ENCODE results near the gene TIMM22.

The TIMM22 gene

DNA sequence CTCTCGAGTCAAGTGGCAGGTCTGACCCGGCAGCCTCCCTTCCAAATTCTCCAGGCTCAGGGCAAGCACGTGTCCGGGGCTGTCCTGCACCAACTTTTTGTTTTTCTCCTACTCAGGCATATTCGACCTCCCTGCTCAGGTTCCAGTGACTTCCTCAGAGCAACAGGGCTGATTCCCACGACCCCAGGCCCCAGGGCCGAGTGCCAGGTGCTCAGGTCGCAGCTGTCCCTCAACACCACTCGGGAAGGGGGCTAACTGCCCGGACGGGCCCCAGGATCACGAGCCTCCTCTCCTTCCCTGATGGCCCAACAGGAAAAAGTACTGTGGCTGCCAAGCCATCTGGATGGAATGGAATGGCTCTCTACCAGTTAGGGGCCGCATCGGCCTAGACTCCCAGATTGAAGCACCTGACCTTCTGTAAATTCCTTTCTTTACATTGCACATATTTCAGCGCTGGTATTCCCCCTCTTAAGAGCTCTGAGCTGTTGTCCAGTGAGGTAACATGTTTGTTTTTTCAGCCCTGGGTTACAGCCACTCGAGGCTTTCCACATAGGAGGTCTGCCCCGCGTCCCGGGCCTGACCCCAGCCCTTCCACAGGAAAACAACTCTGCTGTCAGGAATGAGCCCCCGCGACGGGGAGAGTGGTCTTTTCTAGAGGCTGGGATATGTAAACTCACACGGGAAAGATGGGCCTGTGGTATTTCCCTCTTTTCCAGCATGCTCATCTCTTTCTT, 42.3 kb upstream of the TIMM22 start:
- no peak for DNase-seq (ENCODE audit: insufficient read length, low spot score)
- FAIRE-seq = no peak
- TF ChIP-seq, protein P1, sequence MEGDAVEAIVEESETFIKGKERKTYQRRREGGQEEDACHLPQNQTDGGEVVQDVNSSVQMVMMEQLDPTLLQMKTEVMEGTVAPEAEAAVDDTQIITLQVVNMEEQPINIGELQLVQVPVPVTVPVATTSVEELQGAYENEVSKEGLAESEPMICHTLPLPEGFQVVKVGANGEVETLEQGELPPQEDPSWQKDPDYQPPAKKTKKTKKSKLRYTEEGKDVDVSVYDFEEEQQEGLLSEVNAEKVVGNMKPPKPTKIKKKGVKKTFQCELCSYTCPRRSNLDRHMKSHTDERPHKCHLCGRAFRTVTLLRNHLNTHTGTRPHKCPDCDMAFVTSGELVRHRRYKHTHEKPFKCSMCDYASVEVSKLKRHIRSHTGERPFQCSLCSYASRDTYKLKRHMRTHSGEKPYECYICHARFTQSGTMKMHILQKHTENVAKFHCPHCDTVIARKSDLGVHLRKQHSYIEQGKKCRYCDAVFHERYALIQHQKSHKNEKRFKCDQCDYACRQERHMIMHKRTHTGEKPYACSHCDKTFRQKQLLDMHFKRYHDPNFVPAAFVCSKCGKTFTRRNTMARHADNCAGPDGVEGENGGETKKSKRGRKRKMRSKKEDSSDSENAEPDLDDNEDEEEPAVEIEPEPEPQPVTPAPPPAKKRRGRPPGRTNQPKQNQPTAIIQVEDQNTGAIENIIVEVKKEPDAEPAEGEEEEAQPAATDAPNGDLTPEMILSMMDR (IDR thresholded peaks at IDR 0.05; ENCODE audit: insufficient read depth, missing control alignments) = no peak

DNA sequence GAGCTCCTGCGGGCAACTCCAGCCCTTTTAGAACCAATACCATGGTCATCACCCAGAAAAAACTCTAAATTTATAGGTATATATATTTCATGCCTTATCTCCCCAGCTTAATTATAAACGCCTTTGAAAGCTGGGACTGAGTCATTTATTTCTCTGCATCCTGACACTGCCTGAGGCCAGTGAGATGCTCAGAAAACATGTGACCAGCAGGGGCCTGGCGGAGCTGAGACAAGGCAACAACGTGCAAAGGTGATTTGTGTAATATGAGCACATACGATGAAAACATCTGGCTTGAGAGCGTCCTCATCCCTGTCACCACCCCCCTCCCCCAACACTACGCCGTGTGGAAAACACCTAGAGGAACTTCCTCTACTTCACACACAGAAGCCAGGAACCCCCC, 40.0 kb upstream of the TIMM22 start:
- no peak for FAIRE-seq
- DNase-seq (ENCODE audit: insufficient read length, low spot score) = no peak
- TF ChIP-seq, protein P1 (IDR thresholded peaks at IDR 0.05; ENCODE audit: insufficient read depth, missing control alignments) = no peak

DNA sequence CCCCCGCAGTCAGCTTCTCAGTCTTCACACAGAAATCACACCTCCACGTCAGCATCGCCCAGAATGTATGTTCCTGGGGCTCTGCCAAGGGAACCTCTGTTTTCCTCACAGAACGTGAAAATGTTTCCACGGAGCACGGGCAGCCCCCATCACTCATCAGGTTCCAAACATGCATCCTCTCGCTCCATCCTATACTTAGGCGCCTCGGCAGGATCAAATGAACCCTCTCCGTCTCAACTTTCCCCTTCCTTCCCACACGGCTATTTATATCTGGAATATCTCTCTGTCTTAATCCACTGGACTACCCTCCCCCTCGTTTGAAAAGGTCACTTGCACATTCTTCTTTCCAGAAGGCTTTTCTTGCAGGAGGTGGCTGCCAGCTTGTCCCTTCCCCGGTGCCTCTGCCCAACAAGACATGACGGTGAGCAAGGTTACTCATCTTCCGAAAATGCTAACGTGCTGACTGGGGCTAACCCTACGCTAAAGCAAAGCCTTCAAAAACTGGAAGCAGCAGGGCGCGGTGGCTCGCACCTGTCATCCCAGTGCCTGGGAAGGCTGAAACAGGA, 39.0 kb upstream of the TIMM22 start:
- TF ChIP-seq, protein P1 (IDR thresholded peaks at IDR 0.05; ENCODE audit: insufficient read depth, missing control alignments) = no peak
- DNase-seq (ENCODE audit: insufficient read length, low spot score) (no peak), FAIRE-seq (no peak)

DNA sequence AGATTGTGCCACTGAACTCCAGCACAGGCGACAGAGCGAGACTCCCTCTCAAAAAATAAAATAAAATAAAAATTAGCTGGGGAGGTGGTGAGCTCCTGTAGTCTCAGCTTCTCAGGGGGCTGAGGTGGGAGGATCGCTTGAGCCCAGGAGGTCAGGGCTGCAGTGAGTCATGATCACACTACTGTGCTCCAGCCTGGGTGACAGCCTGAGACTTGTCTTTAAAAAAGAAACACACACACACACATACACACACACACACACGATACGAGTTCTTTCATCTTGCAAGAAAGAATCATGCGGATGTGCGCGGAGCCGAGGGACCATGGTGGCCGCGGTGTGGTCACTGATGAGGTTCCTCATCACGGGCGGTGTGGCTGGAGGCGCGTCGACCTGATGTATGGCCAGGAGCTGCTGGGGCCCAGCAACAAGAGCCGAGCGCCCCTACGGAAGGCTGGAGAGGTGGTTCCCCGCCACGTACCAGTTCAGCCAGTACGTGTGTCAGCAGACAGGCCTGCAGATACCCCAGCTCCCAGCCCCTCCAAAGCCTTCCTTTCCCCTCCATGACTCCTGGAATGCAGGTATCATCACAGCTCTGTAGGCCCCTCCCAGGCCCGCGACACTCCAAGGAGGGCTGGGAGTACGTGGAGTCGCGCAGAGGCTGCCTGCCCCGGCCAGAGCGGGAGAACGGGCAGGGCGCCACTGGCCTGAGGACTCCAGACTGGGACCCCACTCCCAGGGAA, 38.0 kb upstream of the TIMM22 start:
- TF ChIP-seq, protein P1 (IDR thresholded peaks at IDR 0.05; ENCODE audit: insufficient read depth, missing control alignments) = no peak
- DNase-seq (ENCODE audit: insufficient read length, low spot score) = no peak
- FAIRE-seq = no peak

DNA sequence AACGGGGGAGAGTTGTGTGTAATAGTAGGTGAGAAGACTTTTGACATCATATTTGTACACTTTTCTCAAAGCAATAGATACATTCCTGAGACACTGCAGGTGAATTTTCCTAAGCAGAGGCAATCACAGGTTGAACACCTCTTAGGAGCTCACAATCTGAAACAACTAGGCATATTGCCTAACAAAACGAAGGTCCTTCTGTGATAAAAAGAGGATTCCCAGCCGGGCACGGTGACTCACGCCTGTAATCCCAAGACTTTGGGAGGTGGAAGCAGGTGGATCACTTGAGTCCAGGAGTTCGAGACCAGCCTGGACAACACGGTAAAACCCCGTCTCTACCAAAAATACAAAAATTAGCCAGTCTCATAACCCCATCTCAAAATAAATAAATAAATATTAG, 34.8 kb upstream of the TIMM22 start:
- FAIRE-seq (no peak), DNase-seq (ENCODE audit: insufficient read length, low spot score) (no peak)
- TF ChIP-seq, protein P1 (IDR thresholded peaks at IDR 0.05; ENCODE audit: insufficient read depth, missing control alignments) = no peak

DNA sequence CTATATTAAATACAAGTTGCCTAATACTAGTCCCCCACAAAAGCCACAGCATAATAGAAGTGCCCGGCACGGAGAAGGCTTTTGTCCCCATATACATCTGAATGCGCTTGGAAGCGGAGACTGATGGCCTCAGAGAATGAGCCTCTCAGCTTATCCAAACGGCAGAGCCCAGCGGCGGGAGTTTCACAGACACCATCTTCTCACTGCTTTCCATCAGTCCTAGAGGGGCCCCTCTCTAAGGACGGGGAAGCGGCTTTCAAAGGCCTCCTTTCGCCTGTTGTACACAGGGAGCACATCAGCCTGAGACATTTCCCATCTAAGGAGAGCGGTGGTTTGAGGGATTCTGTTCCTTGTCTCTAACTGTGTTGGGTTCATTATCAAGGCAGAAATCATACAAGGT, 34.3 kb upstream of the TIMM22 start:
- FAIRE-seq (no peak), DNase-seq (ENCODE audit: insufficient read length, low spot score) (no peak)
- TF ChIP-seq, protein P1 (IDR thresholded peaks at IDR 0.05; ENCODE audit: insufficient read depth, missing control alignments) = no peak
